Sigmoid colon (tissue), 7 donors: Measurements from ENCODE around the gene TGFBR1. TPM values are rescaled to one million over a fixed set of nuclear protein-coding genes. Genes with fewer than 3 reads are reported as not detected.
A peak's percentile ranks its signal among the peaks of the same experiment; 100 is the strongest.

Experiments used
- DNase-seq: peaks from one replicate; pipeline ENCODE4 v3.0.0-alpha.2; 2019
- H3K27ac ChIP-seq, 4 donors: fragments of 200-600 bp; sonication (generic); one replicate each; pipeline ENCODE4 v1.5.1; 2016 to 2019; ENCODE audit warnings: mild to moderate bottlenecking in 1 of 4
- H3K27me3 ChIP-seq, 3 donors: fragments of 200-600 bp; sonication (generic); one replicate each; pipeline ENCODE4 v1.5.1; 2019; ENCODE audit warnings: mild to moderate bottlenecking in 1 of 3
- H3K36me3 ChIP-seq, 4 donors: fragments of 200-600 bp; sonication (generic); one replicate each; pipeline ENCODE4 v1.5.1; 2016 to 2019
- H3K4me1 ChIP-seq, 4 donors: fragments of 200-600 bp; sonication (generic); one replicate each; pipeline ENCODE4 v1.5.1; 2017 to 2019
- H3K4me3 ChIP-seq, 4 donors: fragments of 200-600 bp; sonication (generic); one replicate each; pipeline ENCODE4 v1.5.1; 2017 to 2019; ENCODE audit warnings: mild to moderate bottlenecking in 2 of 4, moderate library complexity in 1 of 4
- H3K9me3 ChIP-seq, 4 donors: fragments of 200-600 bp in 3 of 4; sonication (generic) in 3 of 4; one replicate each; pipeline versions ENCODE4 v1.5.1 to v1.6.1; 2013 to 2019
- EP300 ChIP-seq, 4 donors: sonication (generic); formaldehyde crosslinking; IDR thresholded peaks; one replicate each; pipeline ENCODE4 v1.6.1; 2017; ENCODE audit warnings: antibody characterized with exemption in 4 of 4
- POLR2A ChIP-seq, 2 donors: fragments of 450-650 bp; IDR thresholded peaks; one replicate each; pipeline ENCODE4 v1.6.1; 2016; ENCODE audit warnings: antibody characterized with exemption in 2 of 2, mild to moderate bottlenecking in 2 of 2, moderate library complexity in 2 of 2
- POLR2AphosphoS5 ChIP-seq, 4 donors: sonication (generic); formaldehyde crosslinking; IDR thresholded peaks; one replicate each; pipeline ENCODE4 v1.6.1; 2017; ENCODE audit warnings: antibody characterized with exemption in 4 of 4
- WGBS, 2 donors: extraction: QIAGEN DNeasy Blood & Tissue Kit; methylation state at CpG; one replicate each; pipeline ENCODE4 v1.1.7; 2013; 5-methylcytosine and 5-hydroxymethylcytosine counted together
- intact Hi-C: fragments of 100-400 bp; cut with DNase I; formaldehyde crosslinking; loops from one replicate; pipeline ENCODE4 v1.15.1; 2023
- polyA plus RNA-seq, 3 donors: library from polyadenylated mRNA; stranded (reverse); fragments of 200-250 nt; gene quantifications; one replicate each; pipeline ENCODE4 v1.2.3, GENCODE V29; 2013
- total RNA-seq, 4 donors: library from RNA; depleted of rRNA; stranded (reverse); fragments of >200 nt; gene quantifications; one replicate each; pipeline ENCODE4 v1.1.0, GENCODE V29; 2016
- TF ChIP-seq, protein P1 (sequence below), 4 experiments: fragments of 450-650 bp in 3 of 4; fragments of 200-600 bp in 1 of 4; IDR thresholded peaks; one replicate each; pipeline ENCODE4 v1.5.1; 2016 to 2019; ENCODE audit warnings: antibody characterized with exemption in 4 of 4, mild to moderate bottlenecking in 3 of 4, moderate library complexity in 2 of 4
- donor health status: healthy with polysubstance abuse.
- donor health status: Bipolar disorder and iron deficiency.
- donor health status: healthy.

TGFBR1 gene
- total and polyA plus RNA-seq, 7 donors = 3.9 to 84.3 (median 48.4) TPM

DNA sequence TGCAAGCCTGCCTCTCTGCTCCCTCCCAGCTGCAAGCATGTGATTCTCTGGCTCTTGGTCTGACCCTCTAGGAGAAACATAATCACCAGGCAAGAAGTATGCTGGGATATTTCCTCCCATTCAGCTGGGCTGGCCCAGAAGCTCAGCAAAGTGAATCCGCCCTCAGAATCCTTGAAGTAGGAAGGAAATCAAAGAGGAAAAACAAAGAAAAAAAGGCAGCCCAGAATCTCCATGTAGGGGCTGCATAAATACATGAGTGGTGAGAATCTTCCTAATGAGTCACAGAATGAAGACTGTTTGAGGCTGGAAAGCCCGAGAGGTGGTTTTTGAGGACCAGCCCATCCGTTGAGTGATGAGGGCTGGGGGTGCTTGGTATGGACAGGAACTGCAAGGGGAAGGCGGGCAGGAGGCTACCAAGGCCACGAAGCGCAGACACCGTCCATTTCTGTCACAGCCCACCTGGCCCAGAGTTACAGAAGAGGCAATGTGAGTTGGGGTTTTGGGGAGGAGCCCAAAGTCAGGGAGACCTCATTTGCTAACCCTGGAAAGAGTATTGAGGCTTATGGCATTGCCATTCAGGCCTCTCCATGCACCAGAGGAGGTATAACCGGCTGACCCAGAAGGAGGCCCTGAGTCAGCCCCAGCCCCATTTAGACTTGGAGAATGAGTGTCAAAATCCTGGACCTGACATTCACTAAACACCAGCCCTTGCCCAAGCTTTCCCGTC, 33.4 kb upstream of the TGFBR1 start:
- TF ChIP-seq POLR2A (IDR thresholded peaks at IDR 0.05) = no peak
- TF ChIP-seq EP300 (IDR thresholded peaks at IDR 0.05) = no peak
- TF ChIP-seq POLR2AphosphoS5 (IDR thresholded peaks at IDR 0.05) = no peak
- TF ChIP-seq, protein P1, sequence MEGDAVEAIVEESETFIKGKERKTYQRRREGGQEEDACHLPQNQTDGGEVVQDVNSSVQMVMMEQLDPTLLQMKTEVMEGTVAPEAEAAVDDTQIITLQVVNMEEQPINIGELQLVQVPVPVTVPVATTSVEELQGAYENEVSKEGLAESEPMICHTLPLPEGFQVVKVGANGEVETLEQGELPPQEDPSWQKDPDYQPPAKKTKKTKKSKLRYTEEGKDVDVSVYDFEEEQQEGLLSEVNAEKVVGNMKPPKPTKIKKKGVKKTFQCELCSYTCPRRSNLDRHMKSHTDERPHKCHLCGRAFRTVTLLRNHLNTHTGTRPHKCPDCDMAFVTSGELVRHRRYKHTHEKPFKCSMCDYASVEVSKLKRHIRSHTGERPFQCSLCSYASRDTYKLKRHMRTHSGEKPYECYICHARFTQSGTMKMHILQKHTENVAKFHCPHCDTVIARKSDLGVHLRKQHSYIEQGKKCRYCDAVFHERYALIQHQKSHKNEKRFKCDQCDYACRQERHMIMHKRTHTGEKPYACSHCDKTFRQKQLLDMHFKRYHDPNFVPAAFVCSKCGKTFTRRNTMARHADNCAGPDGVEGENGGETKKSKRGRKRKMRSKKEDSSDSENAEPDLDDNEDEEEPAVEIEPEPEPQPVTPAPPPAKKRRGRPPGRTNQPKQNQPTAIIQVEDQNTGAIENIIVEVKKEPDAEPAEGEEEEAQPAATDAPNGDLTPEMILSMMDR (IDR thresholded peaks at IDR 0.05) = no peak
- Histone ChIP-seq H3K27me3 (no peaks in the 10 kb centered on the region), H3K9me3 (no peaks in the 10 kb centered on the region), H3K4me3 (no peak overlapping the region), H3K27ac (peak overlapping the region; percentile 29 to 48 (median 30)), H3K4me1 (peaks cover 0 to 12% (median 4%) of the 10 kb centered on the region in 4 donors), H3K36me3 (peaks cover 8 to 35% (median 18%) of the 10 kb centered on the region in 4 donors)
- DNase-seq = no peak
- intact Hi-C loops = no loop called here
- WGBS, 2 donors = 90 to 92% methylated on average over 9 of the region's 9 CpGs

DNA sequence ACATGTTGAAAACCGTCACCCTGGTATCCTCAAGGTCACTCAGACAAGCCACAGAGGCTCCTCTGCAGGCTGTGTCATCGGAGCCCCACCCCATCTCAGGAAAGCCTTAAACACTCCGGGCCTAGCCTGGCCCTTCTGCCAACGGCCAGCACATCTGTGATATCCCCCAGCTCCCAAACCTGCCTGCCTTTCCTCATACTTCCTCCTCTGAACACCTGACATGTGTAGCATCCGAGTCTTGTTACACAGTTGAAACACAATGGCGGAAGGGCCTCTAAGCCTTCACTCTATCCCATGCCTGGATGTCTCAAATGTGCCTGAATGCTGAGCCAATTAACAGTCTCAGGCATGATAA, 32.9 kb upstream of the TGFBR1 start:
- no peak for TF ChIP-seq POLR2A (IDR thresholded peaks at IDR 0.05)
- TF ChIP-seq EP300 (IDR thresholded peaks at IDR 0.05) = no peak
- no peak for TF ChIP-seq POLR2AphosphoS5 (IDR thresholded peaks at IDR 0.05)
- TF ChIP-seq, protein P1 (IDR thresholded peaks at IDR 0.05) = no peak
- peaks cover 8 to 29% (median 17%) of the 10 kb centered on the region in 4 donors for H3K36me3 ChIP-seq
- intact Hi-C loops = no loop called here

DNA sequence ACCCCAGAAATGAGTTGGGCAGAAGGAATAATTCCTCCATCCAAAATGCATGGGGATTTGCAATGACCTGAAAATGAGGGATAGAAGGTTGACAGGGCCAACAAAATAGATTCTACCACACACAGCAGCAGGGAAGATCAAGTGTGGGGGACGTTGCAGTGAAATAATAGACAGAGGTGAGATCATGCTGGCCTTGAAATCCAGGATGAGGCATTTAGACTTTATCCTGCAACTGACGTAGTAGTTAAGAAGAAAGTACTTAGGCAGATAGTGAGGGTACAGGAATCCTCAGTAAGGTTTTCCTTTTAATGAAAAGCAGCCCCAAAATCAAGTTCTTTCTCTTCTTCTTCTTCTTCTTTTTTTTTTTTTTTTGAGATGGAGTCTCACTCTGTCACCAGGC, 31.6 kb upstream of the TGFBR1 start:
- H3K27me3 ChIP-seq = no peaks in the 10 kb centered on the region
- H3K27ac ChIP-seq = no peak overlapping the region
- H3K36me3 ChIP-seq = peaks cover 0 to 18% (median 11%) of the 10 kb centered on the region in 4 donors
- no peak for DNase-seq
- H3K4me3 ChIP-seq = no peak overlapping the region
- WGBS, 2 donors = 61 to 85% methylated on average over 2 of the region's 2 CpGs
- TF ChIP-seq POLR2A (IDR thresholded peaks at IDR 0.05) = no peak
- TF ChIP-seq POLR2AphosphoS5 (IDR thresholded peaks at IDR 0.05) = no peak
- TF ChIP-seq, protein P1 (IDR thresholded peaks at IDR 0.05) = no peak
- TF ChIP-seq EP300 (IDR thresholded peaks at IDR 0.05) = no peak
- H3K9me3 ChIP-seq = no peaks in the 10 kb centered on the region
- peaks cover 0 to 12% (median 6%) of the 10 kb centered on the region in 4 donors for H3K4me1 ChIP-seq
- intact Hi-C loops = no loop called here

More for the DNA sequence above, 32.9 kb upstream of the TGFBR1 start:
- Histone ChIP-seq H3K9me3 (no peaks in the 10 kb centered on the region), H3K27ac (peak overlapping the region in 2 of 4 donors; percentile 29 to 30), H3K4me1 (peaks cover 0 to 12% (median 6%) of the 10 kb centered on the region in 4 donors), H3K27me3 (no peaks in the 10 kb centered on the region), H3K4me3 (no peak overlapping the region)
- DNase-seq = no peak
- 82 to 83% methylated on average over 6 of the region's 6 CpGs for WGBS, 2 donors

DNA sequence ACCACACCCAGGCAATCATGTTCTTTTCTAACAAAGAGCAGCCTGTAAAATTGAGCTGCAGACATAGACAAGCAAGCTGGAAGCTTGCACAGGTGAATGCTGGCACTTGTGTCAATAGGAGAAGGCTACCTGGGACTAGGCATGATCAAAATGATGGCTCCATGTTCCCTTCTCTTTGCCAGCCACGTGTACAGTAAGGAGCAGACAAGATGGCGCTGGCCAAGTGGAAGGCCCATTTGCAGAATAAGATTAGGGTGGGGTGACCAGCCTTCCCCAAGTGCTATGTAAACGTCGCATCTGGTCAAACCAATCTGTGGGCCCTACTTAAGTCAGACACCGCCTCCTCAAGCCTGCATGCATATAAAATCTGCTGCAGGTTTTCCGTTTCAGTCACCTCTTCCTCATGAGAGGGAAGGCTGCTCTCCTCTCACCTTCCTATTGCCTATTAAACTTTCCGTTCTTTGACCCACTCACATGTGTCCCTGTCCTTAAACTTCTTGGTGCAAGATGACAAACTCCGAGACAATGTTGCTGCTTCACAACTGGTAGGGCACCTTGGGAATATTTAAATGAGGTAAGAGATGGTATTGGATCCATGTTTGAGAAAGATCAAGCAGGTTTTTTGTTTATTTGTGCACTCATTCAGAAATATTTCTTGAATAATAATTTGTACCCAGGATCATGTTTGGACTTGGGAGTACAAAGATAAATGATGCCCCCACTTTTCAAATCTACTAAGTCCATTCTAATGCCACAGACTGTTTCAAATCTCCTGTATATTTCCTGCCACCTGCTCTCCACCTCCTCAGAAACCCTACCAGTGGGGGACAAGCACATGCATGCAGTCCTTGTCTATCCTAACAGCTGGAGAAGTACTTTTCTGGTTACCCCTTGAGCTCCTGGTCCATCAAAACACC, 30.7 kb upstream of the TGFBR1 start:
- no peaks in the 10 kb centered on the region for H3K27me3 ChIP-seq
- no peak for TF ChIP-seq POLR2AphosphoS5 (IDR thresholded peaks at IDR 0.05)
- TF ChIP-seq, protein P1 (IDR thresholded peaks at IDR 0.05) = no peak
- no peak for TF ChIP-seq POLR2A (IDR thresholded peaks at IDR 0.05)
- no peak for TF ChIP-seq EP300 (IDR thresholded peaks at IDR 0.05)
- H3K9me3 ChIP-seq = no peaks in the 10 kb centered on the region
- intact Hi-C loops = no loop called here
- no peak overlapping the region for H3K27ac ChIP-seq
- H3K36me3 ChIP-seq = peaks cover 0 to 9% (median 3%) of the 10 kb centered on the region in 4 donors
- H3K4me1 ChIP-seq = peaks cover 0 to 12% (median 6%) of the 10 kb centered on the region in 4 donors
- 86 to 87% methylated on average over 8 of the region's 8 CpGs for WGBS, 2 donors
- no peak for DNase-seq
- no peak overlapping the region for H3K4me3 ChIP-seq
